OCI-LY1 (cell line): Measurements from ENCODE around the gene S100PBP.

Source experiments
- CTCF ChIP-seq: fragments of 200-600 bp; sonication (generic), shearing (Covaris generic); IDR thresholded peaks from 2 replicates; pipeline ENCODE4 v1.5.1; 2017; ENCODE audit warnings: mild to moderate bottlenecking, antibody characterized with exemption, low read length, moderate library complexity, mixed read lengths
- EZH2 ChIP-seq: fragments of 200-600 bp; sonication (generic), shearing (Covaris generic); IDR thresholded peaks from 2 replicates; pipeline ENCODE4 v1.8.0; 2017; ENCODE audit warnings: borderline replicate concordance, mixed run types, mild to moderate bottlenecking, antibody characterized with exemption, low read length, moderate library complexity, mixed read lengths

GRCh38 chr1:32863881-32864245 is 46.4 kb downstream of the S100PBP start:
- TF ChIP-seq CTCF: no peak
- TF ChIP-seq EZH2: no peak
